DND-41 (cell line): ENCODE results near the gene PSMD12.

ENCODE experiments used
- CTCF ChIP-seq: IDR thresholded peaks from 2 replicates; pipeline ENCODE4 v1.5.1; 2012; ENCODE audit warnings: borderline replicate concordance, low read length, moderate library complexity, mild to moderate bottlenecking; ENCODE audit not compliant: poor library complexity, severe bottlenecking; ENCODE audit errors: extremely low read depth
- EZH2 ChIP-seq: IDR thresholded peaks from 3 replicates; pipeline ENCODE4 v1.6.1; 2012; ENCODE audit warnings: borderline replicate concordance, low read depth, mild to moderate bottlenecking, moderate library complexity, low read length, inconsistent platforms; ENCODE audit not compliant: severe bottlenecking

DNA sequence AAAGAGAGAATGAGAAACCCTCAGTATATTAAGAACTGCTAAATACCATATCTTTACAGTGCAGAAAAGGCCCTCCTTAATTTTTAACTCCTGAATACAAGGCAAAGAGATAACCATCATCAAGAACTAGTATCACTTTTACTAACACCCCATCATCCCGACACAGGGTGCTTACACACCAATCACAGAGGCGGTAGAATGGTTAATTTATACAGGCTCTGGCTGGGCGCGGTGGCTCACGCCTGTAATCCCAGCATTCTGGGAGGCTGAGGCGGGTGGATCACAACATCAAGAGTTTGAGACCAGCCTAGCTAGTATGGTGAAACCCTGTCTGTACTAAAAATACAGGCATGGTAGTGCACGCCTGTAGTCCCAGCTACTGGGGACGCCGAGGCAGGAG, 4.2 kb downstream of the PSMD12 start:
- TF ChIP-seq CTCF (no peak), EZH2 (no peak)
